K562 (cell line): ENCODE results near the gene DAB2. TPM values are rescaled to one million over a fixed set of nuclear protein-coding genes. Genes with fewer than 3 reads are reported as not detected.

Experiments
- ATAC-seq: fragments of 200-7000 bp; cut with Tn5 transposase; 3 replicates; pipeline ENCODE4 v1.9.1; 2020; ENCODE audit warnings: moderate library complexity
- BruUV-seq: library from RNA; stranded (reverse); fragments of 400-500 nt; replicated peaks from 2 replicates; lab custom pipeline; 2021; lab: Mats Ljungman, UMichigan
- CTCF ChIA-PET: fragments of 300-600 bp; formaldehyde crosslinking; extraction: SDS; loops from one replicate; lab custom pipeline; 2021; ENCODE audit warnings: low intra/inter-chr PET ratio; lab: Yijun Ruan, JAX
- POLR2A ChIA-PET: fragments of 300-600, 350-650 bp; sonication (Branson Sonifier 250); formaldehyde crosslinking; extraction: SDS; loops from one replicate; lab custom pipeline; 2021; ENCODE audit warnings: antibody characterized with exemption, inconsistent platforms; lab: Yijun Ruan, JAX
- DNase-seq, 4 experiments: peaks; one replicate each; pipeline versions ENCODE4 v3.0.0 to v3.0.0-alpha.2; 2011 to 2018; ENCODE audit warnings: low spot score in 3 of 4, mixed read lengths in 3 of 4; ENCODE audit errors: extremely low read depth in 1 of 4
- FAIRE-seq: peaks from 2 replicates; lab custom pipeline; 2011; peaks lifted over from hg19 to GRCh38; lab: Jason Lieb, UNC
- H2AFZ ChIP-seq: 2 replicates; pipeline ENCODE4 v1.6.0; 2011; ENCODE audit warnings: low read depth, low read length, control low read depth, inconsistent platforms
- H3K27ac ChIP-seq: fragments of 200-600 bp; 3 replicates; pipeline ENCODE4 v1.8.0; 2011; ENCODE audit warnings: low read depth, mild to moderate bottlenecking, control low read depth, inconsistent platforms, low read length, moderate library complexity, mixed read lengths; ENCODE audit errors: extremely low read depth
- H3K27me3 ChIP-seq, 2 experiments: fragments of 300-600 bp in 1 of 2; 2 replicates in 1 of 2; 3 replicates in 1 of 2; pipeline versions ENCODE4 v1.6.0 to v1.8.0; 2011; ENCODE audit warnings: inconsistent platforms in 2 of 2, low read length in 2 of 2, mild to moderate bottlenecking in 1 of 2, mixed read lengths in 1 of 2, moderate library complexity in 1 of 2; ENCODE audit not compliant: control insufficient read depth in 2 of 2, insufficient read depth in 2 of 2
- H3K36me3 ChIP-seq: fragments of 300-600 bp; 3 replicates; pipeline ENCODE4 v1.8.0; 2011; ENCODE audit warnings: mild to moderate bottlenecking, low read length, inconsistent platforms; ENCODE audit not compliant: control insufficient read depth, insufficient read depth
- H3K4me1 ChIP-seq, 2 experiments: fragments of 200-600 bp in 1 of 2; replicated peaks in 1 of 2; 2 replicates in 1 of 2; 3 replicates in 1 of 2; pipeline versions ENCODE4 v1.5.1 to v1.8.0; 2011; ENCODE audit warnings: inconsistent platforms in 2 of 2, low read length in 2 of 2, mild to moderate bottlenecking in 1 of 2, mixed read lengths in 1 of 2, moderate library complexity in 1 of 2; ENCODE audit not compliant: control insufficient read depth in 2 of 2, insufficient read depth in 2 of 2
- H3K4me2 ChIP-seq: 2 replicates; pipeline ENCODE4 v1.6.1; 2011; ENCODE audit warnings: low read length, control low read depth, inconsistent platforms, mixed read lengths; ENCODE audit not compliant: insufficient read depth
- H3K4me3 ChIP-seq: fragments of 200-600 bp; sonication (generic), shearing (Covaris generic); 2 replicates; pipeline ENCODE4 v1.5.1; 2016; ENCODE audit warnings: control low read depth, inconsistent platforms
- H3K79me2 ChIP-seq: fragments of 200-600 bp; 3 replicates; pipeline ENCODE4 v1.8.0; 2011; ENCODE audit warnings: low read length, inconsistent platforms; ENCODE audit not compliant: control insufficient read depth, insufficient read depth
- H3K9ac ChIP-seq, 2 experiments: 2 replicates each; pipeline versions ENCODE4 v1.6.0 to v1.6.1; 2011; ENCODE audit warnings: low read depth in 2 of 2, low read length in 2 of 2, control low read depth in 1 of 2, inconsistent platforms in 1 of 2, mild to moderate bottlenecking in 1 of 2, mixed read lengths in 1 of 2; ENCODE audit not compliant: insufficient read depth in 1 of 2
- H3K9me1 ChIP-seq: one replicate; pipeline ENCODE4 v1.6.0; 2011; ENCODE audit warnings: inconsistent platforms, mild to moderate bottlenecking, low read length, moderate library complexity; ENCODE audit not compliant: control insufficient read depth, insufficient read depth
- H3K9me3 ChIP-seq: replicated peaks from 2 replicates; pipeline ENCODE4 v1.5.1; 2011; ENCODE audit warnings: low read depth, low read length, inconsistent platforms; ENCODE audit not compliant: control insufficient read depth, insufficient read depth
- H4K20me1 ChIP-seq: replicated peaks from 2 replicates; pipeline ENCODE4 v1.6.1; 2011; ENCODE audit warnings: low read length, inconsistent platforms, mixed read lengths; ENCODE audit not compliant: control insufficient read depth, insufficient read depth
- CBFA2T2 ChIP-seq: fragments of 450-650 bp; conservative IDR thresholded peaks from 2 replicates; pipeline ENCODE4 v1.6.1; 2017; ENCODE audit warnings: mild to moderate bottlenecking
- CSDE1 ChIP-seq, 2 experiments: fragments of 450-650 bp; IDR thresholded peaks; 2 replicates each; pipeline ENCODE4 v1.6.1; 2016; ENCODE audit warnings: mild to moderate bottlenecking in 1 of 2
- ELF4 ChIP-seq: fragments of 450-650 bp; formaldehyde crosslinking; IDR thresholded peaks from 2 replicates; pipeline ENCODE4 v1.4.0; 2022; ENCODE audit warnings: missing genetic modification characterization
- MTA3 ChIP-seq: fragments of 450-650 bp; formaldehyde crosslinking; IDR thresholded peaks from 2 replicates; pipeline ENCODE4 v1.6.1; 2017; ENCODE audit warnings: mild to moderate bottlenecking, borderline replicate concordance
- NFRKB ChIP-seq: fragments of 450-650 bp; IDR thresholded peaks from 2 replicates; pipeline ENCODE4 v1.6.1; 2016; ENCODE audit warnings: low read depth
- NR1H2 ChIP-seq: sonication (generic); formaldehyde crosslinking; IDR thresholded peaks from 2 replicates; pipeline ENCODE4 v1.4.0; 2020; ENCODE audit warnings: mild to moderate bottlenecking, missing genetic modification reagents
- POLR3G ChIP-seq: IDR thresholded peaks from 2 replicates; pipeline ENCODE4 v1.6.1; 2011; ENCODE audit not compliant: insufficient read length, insufficient replicate concordance; ENCODE audit errors: extremely low read depth
- PURB ChIP-seq: sonication (generic); formaldehyde crosslinking; IDR thresholded peaks from 2 replicates; pipeline ENCODE4 v1.9.0; 2021; ENCODE audit warnings: low read depth, mild to moderate bottlenecking, missing genetic modification reagents
- SNIP1 ChIP-seq: fragments of 450-650 bp; IDR thresholded peaks from 2 replicates; pipeline ENCODE4 v1.7.1; 2017; ENCODE audit warnings: low read depth, mild to moderate bottlenecking
- SRF ChIP-seq, 2 experiments: fragments of 250-450, 450-650 bp in 1 of 2; sonication (Bioruptor Pico) in 1 of 2; sonication (generic) in 1 of 2; formaldehyde crosslinking; IDR thresholded peaks; 2 replicates each; pipeline versions ENCODE4 v1.5.0 to v1.5.1; 2020 to 2022; ENCODE audit warnings: mild to moderate bottlenecking in 1 of 2, missing genetic modification reagents in 1 of 2
- SUPT5H ChIP-seq: fragments of 450-650 bp; IDR thresholded peaks from 2 replicates; pipeline ENCODE4 v1.6.1; 2016
- TAF15 ChIP-seq: fragments of 200-400 bp; formaldehyde crosslinking; IDR thresholded peaks from 2 replicates; pipeline ENCODE4 v1.6.1; 2017; ENCODE audit warnings: mild to moderate bottlenecking, low read depth, low read length, moderate library complexity
- ZNF445 ChIP-seq: fragments of 250-450 bp; sonication (Bioruptor Pico); IDR thresholded peaks from 2 replicates; pipeline ENCODE4 v1.4.0; 2020; ENCODE audit warnings: low read depth, mild to moderate bottlenecking, moderate library complexity
- WGBS: fragments of 100-300 bp; shearing (Covaris generic); methylation state at CpG from one replicate; pipeline ENCODE4 v1.1.6; 2016; ENCODE audit warnings: low coverage, mixed read lengths; ENCODE audit not compliant: insufficient coverage; ENCODE audit errors: missing lambda C conversion rate; 5-methylcytosine and 5-hydroxymethylcytosine counted together
- in situ Hi-C: fragments of 300-500 bp; cut with MboI; formaldehyde crosslinking; loops from 4 replicates; pipeline ENCODE4 v1.15.0; 2018; ENCODE audit warnings: inconsistent platforms, mixed read lengths
- intact Hi-C: fragments of 100-400 bp; cut with micrococcal nuclease; formaldehyde crosslinking; loops from 2 replicates; pipeline ENCODE4 v1.14.2; 2022
- polyA plus RNA-seq, 8 experiments: library from polyadenylated mRNA; depleted of rRNA in 4 of 8; stranded (reverse) in 5 of 8; unstranded in 3 of 8; fragments of >200 nt; fragmentation: Nextera tagmentation in 2 of 8; fragmentation: Illumina TruSeq in 1 of 8; extraction: Ambion mirVana in 2 of 8; extraction: Trizol in 1 of 8; gene quantifications; 2 replicates each; pipeline versions ENCODE4 v1.2.1 to v1.2.3, GENCODE V29; 2011 to 2014; ENCODE audit warnings: inconsistent platforms in 1 of 8, missing spikeins in 1 of 8
- total RNA-seq, 7 experiments: library from RNA; depleted of rRNA in 6 of 7; stranded (reverse); fragments of >200 nt in 6 of 7; fragmentation: Illumina TruSeq in 2 of 7; extraction: Trizol in 2 of 7; gene quantifications; 2 replicates each; pipeline versions ENCODE4 v1.2.1 to v1.2.3, GENCODE V29; 2011 to 2021; ENCODE audit warnings: low replicate concordance in 1 of 7
- TF ChIP-seq, protein P1 (sequence below): sonication (generic); formaldehyde crosslinking; IDR thresholded peaks from 2 replicates; pipeline ENCODE4 v1.8.1; 2022; ENCODE audit warnings: missing genetic modification reagents
- TF ChIP-seq, protein P2 (sequence below): fragments of 450-650 bp; formaldehyde crosslinking; IDR thresholded peaks from 2 replicates; pipeline ENCODE4 v1.4.0; 2022; ENCODE audit warnings: missing genetic modification characterization
- TF ChIP-seq, protein P3 (sequence below), 2 experiments: IDR thresholded peaks; 2 replicates each; pipeline ENCODE4 v1.6.1; 2012; ENCODE audit warnings: improper control_type of control experiment in 2 of 2, low read depth in 2 of 2, low read length in 2 of 2, borderline replicate concordance in 1 of 2

DAB2 gene
- total and polyA plus RNA-seq, 9 of the 15 experiments (the other 6 are each of a cell fraction or from before 2014, with no cell fraction given) = 6.6 to 29.9 (median 24.1) TPM

DNA sequence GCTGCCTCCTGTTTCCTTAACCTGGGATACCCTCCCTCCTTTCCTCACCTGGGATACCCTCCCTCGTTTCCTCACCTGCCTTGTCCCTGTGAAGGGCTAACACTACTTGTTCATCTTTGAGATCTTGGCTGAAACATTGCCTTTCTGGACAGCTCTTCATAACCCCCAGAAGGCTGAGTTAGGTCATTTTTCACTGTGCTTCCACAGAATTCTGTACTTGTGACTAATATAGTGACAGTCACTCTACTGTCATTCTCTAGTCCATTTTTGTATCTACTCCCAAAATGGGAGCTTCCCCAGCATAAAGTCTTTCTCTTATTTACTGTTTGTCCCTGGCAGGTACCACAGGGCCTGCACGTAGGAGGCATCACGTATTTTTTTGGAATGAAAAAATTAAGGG is 21.5 kb upstream of the DAB2 start:
- 4% methylated on average over 3 of the region's 3 CpGs for WGBS
- FAIRE-seq (no peak), DNase-seq (no peak), ATAC-seq (no peak)
- intact Hi-C loops = no loop called here
- no peak overlapping the region for H3K9ac ChIP-seq
- no peak overlapping the region for H3K4me3 ChIP-seq
- H3K79me2 ChIP-seq = no peaks in the 10 kb centered on the region
- no peaks in the 10 kb centered on the region for H3K9me3 ChIP-seq
- CTCF ChIA-PET = interaction anchor here (0.6 kb wide), 1 partner anchor 136 kb away, joined by 3 read pairs; no protein-coding TSS in a partner anchor
- H3K27ac ChIP-seq = no peak overlapping the region
- in situ Hi-C loops = no loop called here
- H3K27me3 ChIP-seq = no peaks in the 10 kb centered on the region
- no TSS peak for BruUV-seq
- H3K4me2 ChIP-seq = no peak overlapping the region
- no peak overlapping the region for H2AFZ ChIP-seq
- POLR2A ChIA-PET = interaction anchor here (0.9 to 1.0 kb wide), 2 partner anchors 21 kb away, joined by 3 read pairs; partner anchors contain the start of gene DAB2
- H3K36me3 ChIP-seq = no peaks in the 10 kb centered on the region
- no peaks in the 10 kb centered on the region for H3K9me1 ChIP-seq
- TF ChIP-seq, protein P1, sequence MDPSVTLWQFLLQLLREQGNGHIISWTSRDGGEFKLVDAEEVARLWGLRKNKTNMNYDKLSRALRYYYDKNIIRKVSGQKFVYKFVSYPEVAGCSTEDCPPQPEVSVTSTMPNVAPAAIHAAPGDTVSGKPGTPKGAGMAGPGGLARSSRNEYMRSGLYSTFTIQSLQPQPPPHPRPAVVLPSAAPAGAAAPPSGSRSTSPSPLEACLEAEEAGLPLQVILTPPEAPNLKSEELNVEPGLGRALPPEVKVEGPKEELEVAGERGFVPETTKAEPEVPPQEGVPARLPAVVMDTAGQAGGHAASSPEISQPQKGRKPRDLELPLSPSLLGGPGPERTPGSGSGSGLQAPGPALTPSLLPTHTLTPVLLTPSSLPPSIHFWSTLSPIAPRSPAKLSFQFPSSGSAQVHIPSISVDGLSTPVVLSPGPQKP (CRISPR knock-in tag) = no peak
- no peak for TF ChIP-seq SNIP1
- TF ChIP-seq NR1H2 (CRISPR knock-in tag) = no peak
- TF ChIP-seq MTA3 = no peak
- TF ChIP-seq, protein P2, sequence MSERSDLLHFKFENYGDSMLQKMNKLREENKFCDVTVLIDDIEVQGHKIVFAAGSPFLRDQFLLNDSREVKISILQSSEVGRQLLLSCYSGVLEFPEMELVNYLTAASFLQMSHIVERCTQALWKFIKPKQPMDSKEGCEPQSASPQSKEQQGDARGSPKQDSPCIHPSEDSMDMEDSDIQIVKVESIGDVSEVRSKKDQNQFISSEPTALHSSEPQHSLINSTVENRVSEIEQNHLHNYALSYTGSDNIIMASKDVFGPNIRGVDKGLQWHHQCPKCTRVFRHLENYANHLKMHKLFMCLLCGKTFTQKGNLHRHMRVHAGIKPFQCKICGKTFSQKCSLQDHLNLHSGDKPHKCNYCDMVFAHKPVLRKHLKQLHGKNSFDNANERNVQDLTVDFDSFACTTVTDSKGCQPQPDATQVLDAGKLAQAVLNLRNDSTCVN (CRISPR knock-in tag) = no peak
- TF ChIP-seq ELF4 (CRISPR knock-in tag) = no peak
- TF ChIP-seq SUPT5H = no peak
- TF ChIP-seq CBFA2T2 = no peak
- no peak for TF ChIP-seq SRF (CRISPR knock-in tag; IDR thresholded peaks at IDR 0.05)
- no peak for TF ChIP-seq TAF15
- no peak for TF ChIP-seq ZNF445 (CRISPR knock-in tag)
- TF ChIP-seq, protein P3, sequence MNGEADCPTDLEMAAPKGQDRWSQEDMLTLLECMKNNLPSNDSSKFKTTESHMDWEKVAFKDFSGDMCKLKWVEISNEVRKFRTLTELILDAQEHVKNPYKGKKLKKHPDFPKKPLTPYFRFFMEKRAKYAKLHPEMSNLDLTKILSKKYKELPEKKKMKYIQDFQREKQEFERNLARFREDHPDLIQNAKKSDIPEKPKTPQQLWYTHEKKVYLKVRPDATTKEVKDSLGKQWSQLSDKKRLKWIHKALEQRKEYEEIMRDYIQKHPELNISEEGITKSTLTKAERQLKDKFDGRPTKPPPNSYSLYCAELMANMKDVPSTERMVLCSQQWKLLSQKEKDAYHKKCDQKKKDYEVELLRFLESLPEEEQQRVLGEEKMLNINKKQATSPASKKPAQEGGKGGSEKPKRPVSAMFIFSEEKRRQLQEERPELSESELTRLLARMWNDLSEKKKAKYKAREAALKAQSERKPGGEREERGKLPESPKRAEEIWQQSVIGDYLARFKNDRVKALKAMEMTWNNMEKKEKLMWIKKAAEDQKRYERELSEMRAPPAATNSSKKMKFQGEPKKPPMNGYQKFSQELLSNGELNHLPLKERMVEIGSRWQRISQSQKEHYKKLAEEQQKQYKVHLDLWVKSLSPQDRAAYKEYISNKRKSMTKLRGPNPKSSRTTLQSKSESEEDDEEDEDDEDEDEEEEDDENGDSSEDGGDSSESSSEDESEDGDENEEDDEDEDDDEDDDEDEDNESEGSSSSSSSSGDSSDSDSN (IDR thresholded peaks at IDR 0.05; ENCODE audit: borderline replicate concordance in 1 of 2, low read depth in 2 of 2, low read length in 2 of 2) = no peak
- TF ChIP-seq NFRKB = no peak
- no peak for TF ChIP-seq POLR3G
- no peak for TF ChIP-seq CSDE1 (IDR thresholded peaks at IDR 0.05)
- no peak for TF ChIP-seq PURB (CRISPR knock-in tag)
- TF ChIP-seq, all 486 proteins: peak for 0
- Histone ChIP-seq H3K4me1 (no peaks in the 10 kb centered on the region), H4K20me1 (no peaks in the 10 kb centered on the region)
